ENCODE measurements around the gene PRX. TPM values are rescaled to one million over a fixed set of nuclear protein-coding genes. Genes with fewer than 3 reads are reported as not detected.

Gene PRX
- total and polyA plus RNA-seq, 2 of the 4 experiments (the other 2 are of a cell fraction), result 0.90 to 1.7 TPM

- Histone ChIP-seq H4K8ac (ENCODE audit: low read depth in 2 of 2, low read length in 2 of 2) (no peak overlapping the region), H3K79me1 (ENCODE audit: low read depth in 1 of 2, low read length in 2 of 2) (0 out of 4 replicates have a peak, but pooled peaks cover 0 to 3% of the 10 kb centered on the region in 2 experiments), H2BK5ac (ENCODE audit: low read depth, low read length, poor library complexity, severe bottlenecking) (no peak overlapping the region), H3K4me2 (ENCODE audit: low read depth, low read length) (no peak overlapping the region), H3K9me1 (ENCODE audit: insufficient read depth, low read length) (no peaks in the 10 kb centered on the region), H3K9me3 (ENCODE audit: control insufficient read depth, insufficient read depth, low read length) (no peaks in the 10 kb centered on the region), H4K91ac (ENCODE audit: insufficient read depth, low read depth, low read length) (no peak overlapping the region), H3K56ac (ENCODE audit: extremely low read depth, insufficient read depth, low read length) (no peak overlapping the region), H3K4ac (ENCODE audit: low read depth, low read length) (no peak overlapping the region), H3K4me3 (ENCODE audit: insufficient read depth, low read depth, low read length) (no peak overlapping the region), H4K5ac (ENCODE audit: low read depth, low read length) (no peak overlapping the region), H3K27ac (ENCODE audit: insufficient read depth, low read length) (no peak overlapping the region), H3K14ac (replicated peaks; ENCODE audit: low read depth, low read length) (no peak overlapping the region), H2BK120ac (ENCODE audit: low read depth, low read length) (no peak overlapping the region), H3K18ac (ENCODE audit: low read depth, low read length) (no peak overlapping the region), H3K23ac (ENCODE audit: low read depth, low read length) (no peak overlapping the region), H2AK9ac (replicated peaks; ENCODE audit: low read depth, low read length, poor library complexity) (no peak overlapping the region), H3K36me3 (ENCODE audit: control insufficient read depth, insufficient read depth, low read length) (no peaks in the 10 kb centered on the region), H3K27me3 (ENCODE audit: control insufficient read depth, insufficient read depth, low read length) (no peaks in the 10 kb centered on the region), H4K20me1 (ENCODE audit: insufficient read depth, low read length) (no peaks in the 10 kb centered on the region), H2BK20ac (ENCODE audit: low read depth, low read length) (no peak overlapping the region), H2BK15ac (ENCODE audit: low read depth, low read length) (no peak overlapping the region), H2AK5ac (ENCODE audit: low read depth, low read length) (no peak overlapping the region), H3K4me1 (ENCODE audit: control insufficient read depth, insufficient read depth, low read length) (no peaks in the 10 kb centered on the region), H2AFZ (replicated peaks; ENCODE audit: low read length, poor library complexity) (no peak overlapping the region), H3K9ac (ENCODE audit: low read depth, low read length) (no peak overlapping the region)
- POLR2A ChIA-PET (ENCODE audit: unreplicated experiment), result no interaction called here
- in situ Hi-C loops (cut with MboI; ENCODE audit: low sequenced_read_pairs), result no loop called here
- dilution Hi-C loops (cut with HindIII; ENCODE audit: low sequenced_read_pairs, unreplicated experiment), result no loop called here
- TF ChIP-seq RAD21 (IDR thresholded peaks at IDR 0.05; ENCODE audit: low read length) (no peak), SMC3 (IDR thresholded peaks at IDR 0.05; ENCODE audit: low read depth, low read length) (no peak), FOS (IDR thresholded peaks at IDR 0.05; ENCODE audit: low read depth, low read length) (no peak), CEBPB (IDR thresholded peaks at IDR 0.05; ENCODE audit: low read depth, low read length) (no peak), RCOR1 (IDR thresholded peaks at IDR 0.05; ENCODE audit: insufficient replicate concordance, low read length) (no peak), USF2 (IDR thresholded peaks at IDR 0.05; ENCODE audit: low read depth, low read length) (no peak), CTCF (conservative IDR thresholded peaks at IDR 0.05; ENCODE audit: low read depth, low read length) (no peak), POLR2A (IDR thresholded peaks at IDR 0.05; ENCODE audit: low read depth, low read length) (no peak), CHD1 (IDR thresholded peaks at IDR 0.05; ENCODE audit: low read depth, low read length) (no peak), BHLHE40 (IDR thresholded peaks at IDR 0.05; ENCODE audit: low read depth, low read length) (no peak), MXI1 (IDR thresholded peaks at IDR 0.05; ENCODE audit: borderline replicate concordance, low read depth, low read length) (no peak), RFX5 (IDR thresholded peaks at IDR 0.05; ENCODE audit: low read depth, low read length) (no peak)
- no TSS peak for BruUV-seq (replicated peaks)
- CTCF ChIA-PET, result no interaction called here
- 95% methylated on average over 11 of the region's 22 CpGs; no CpG with 5 or more reads in 1 of the 2 experiments for WGBS, 2 experiments (ENCODE audit: extremely low coverage in 2 of 2, insufficient read length in 1 of 2)
- no peak for ATAC-seq (ENCODE audit: low read depth)
- intact Hi-C loops (cut with micrococcal nuclease), result no loop called here
- DNase-seq, result no peak
Measured at GRCh38 chr19:40397568-40397906, 15.6 kb downstream of the PRX start.
